ENCODE measurements around the gene C9orf152.
"Not testable (repeated sequence)": the region's sequence is repeated elsewhere in the genome, so short reads cannot be mapped to it uniquely, and the experiment has no call there.

C9orf152 gene

DNA sequence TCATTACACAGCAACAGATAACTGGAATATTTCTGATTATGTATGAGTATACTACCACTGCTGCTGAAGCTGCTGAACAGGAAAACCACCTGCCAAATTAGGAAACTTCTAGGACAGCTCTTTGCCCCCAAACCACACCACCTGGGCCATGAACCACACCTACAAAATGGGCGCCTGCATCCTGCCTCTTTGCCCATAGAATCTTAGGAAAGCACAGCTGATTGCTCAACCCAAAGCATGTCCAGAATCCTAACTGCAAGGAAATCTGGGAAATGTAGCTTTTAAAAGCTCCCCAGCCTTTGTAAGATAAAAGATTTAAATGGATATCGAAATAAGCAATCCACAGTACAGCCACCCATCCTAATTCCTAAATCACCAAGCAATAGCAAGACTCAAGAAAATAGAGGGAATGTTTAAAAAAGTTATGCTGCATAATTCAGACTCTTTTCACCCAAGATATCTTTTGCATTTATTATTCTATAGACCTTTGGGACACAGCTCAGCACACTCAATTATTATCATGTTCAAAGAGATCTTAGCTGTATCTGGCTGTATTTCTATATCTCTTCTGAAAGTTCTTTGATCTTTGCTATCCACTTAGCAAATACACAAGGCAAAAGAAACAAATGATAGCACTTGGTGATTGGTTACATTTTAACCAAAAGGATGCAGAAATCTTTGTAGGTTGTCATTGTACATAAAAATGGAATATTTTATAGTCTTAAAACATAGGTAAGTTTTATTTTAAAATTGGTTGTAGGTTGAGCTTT, 6.8 kb upstream of the C9orf152 start:
- no peak for DNase-seq (ENCODE audit: low spot score)

DNA sequence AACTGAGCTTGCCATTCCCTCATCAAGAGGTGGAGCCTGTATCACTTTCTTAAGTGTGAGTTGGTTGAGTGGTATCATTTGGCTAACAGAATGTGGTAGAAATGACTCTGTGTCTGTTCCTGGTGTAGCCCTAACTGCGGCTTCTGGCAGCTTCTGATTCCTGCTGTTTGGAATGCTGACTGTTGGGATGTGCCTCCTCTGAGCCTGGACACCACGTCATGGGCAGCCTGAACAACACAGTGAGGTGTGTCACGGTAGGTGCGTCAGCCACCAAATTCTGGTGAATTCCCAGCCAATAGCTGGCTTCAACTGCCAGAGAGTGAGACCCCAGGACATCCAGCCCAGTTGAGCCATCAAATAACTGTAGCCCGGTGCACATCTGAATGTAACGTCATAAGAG, 6.1 kb upstream of the C9orf152 start:
- no peak for DNase-seq (ENCODE audit: low spot score)

DNA sequence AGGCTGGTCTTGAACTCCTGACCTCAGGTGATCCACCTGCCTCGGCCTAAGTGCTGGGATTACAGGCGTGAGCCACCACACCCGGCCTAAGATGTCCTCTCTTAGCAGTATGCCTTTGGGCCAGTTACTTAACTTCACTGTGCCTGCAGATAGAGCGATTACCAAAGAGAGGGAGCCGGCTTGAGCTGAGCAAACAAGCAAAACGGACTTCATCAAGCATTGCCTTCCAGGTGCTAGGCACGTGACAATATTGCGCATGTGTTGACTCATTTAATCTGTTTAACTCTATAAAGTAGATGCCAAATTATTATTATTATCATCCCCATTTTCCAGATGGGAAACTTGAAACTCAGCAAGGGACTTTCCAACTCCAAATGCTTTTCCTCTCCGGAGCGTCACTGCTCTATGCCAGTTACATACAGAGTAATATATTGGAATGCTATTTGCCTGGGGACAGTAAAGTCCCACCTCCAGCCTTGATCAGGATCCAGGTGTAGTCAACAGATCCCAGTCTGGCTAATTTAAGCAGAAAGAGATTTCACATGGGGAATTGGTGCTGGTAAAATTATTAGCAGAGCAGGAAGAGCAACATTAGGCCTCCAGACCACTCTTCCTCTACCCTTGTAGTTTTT, 5.6 kb upstream of the C9orf152 start:
- no peak for DNase-seq (ENCODE audit: low spot score)

DNA sequence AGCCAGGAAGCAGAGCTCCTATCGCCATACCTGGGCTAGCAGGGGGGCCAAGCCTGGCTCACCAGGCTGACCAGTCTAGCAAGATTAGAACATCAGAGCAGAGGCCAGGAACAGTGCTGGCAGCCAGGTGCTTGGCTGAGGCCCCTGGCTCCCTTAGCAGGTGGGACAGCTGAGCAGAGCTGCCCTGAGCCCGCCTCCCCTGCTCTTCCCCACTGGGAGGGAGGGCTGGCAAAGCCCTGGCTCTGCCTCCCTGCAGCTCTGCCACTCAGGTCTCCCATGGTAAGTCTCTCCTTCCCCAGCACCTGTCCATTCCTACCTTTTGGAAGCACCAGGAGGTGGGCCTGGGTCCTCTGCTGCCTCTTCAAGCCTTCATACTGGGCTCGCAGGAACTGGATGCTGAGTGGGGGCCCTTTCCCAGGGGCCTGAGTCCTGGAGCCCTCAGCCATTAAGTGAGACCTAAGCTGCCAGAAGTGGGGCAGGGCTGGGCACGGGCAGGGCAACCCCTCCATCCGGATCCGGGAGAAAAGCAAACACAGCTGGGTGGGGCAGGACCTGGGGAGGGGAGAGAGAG, 803 bp downstream of the C9orf152 start:
- no peak for DNase-seq (ENCODE audit: low spot score)

DNA sequence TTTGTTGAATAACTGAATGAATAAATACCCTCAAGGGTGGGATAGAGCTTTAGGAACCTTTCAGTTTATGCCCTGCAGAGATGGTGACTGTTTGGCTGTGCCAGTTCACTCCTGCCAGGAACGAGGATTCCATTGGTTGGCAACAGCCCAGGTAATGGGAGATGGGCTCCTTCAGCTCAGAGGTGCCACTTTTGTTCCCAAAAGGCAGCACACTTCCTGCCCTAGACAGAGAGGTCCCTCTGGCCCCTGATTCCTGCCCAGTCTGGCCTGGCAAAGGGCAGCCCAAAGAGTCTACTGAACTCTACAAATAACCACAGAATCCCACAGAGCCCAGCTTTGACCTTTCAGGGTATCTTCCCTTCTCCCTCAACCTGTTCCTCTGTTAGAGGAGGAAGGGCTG, 1.6 kb downstream of the C9orf152 start:
- no peak for DNase-seq (ENCODE audit: low spot score)

DNA sequence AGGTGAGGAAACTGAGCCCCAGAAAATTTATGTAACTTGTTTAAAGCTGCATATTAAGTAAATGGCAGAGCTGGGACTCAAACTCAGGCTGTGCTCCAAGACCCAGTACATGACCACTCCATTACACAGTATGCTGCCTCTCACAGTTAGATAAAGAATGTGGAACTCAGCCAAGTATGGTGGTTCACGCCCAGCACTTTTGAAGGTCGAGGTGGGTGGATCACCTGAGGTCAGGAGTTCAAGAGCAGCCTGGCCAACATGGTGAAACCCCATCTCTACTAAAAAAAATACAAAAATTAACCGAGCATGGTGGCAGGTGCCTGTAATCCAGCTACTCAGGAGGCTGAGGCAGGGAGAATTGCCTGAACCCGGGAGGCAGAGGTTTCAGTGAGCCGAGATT, 2.3 kb downstream of the C9orf152 start:
- not testable (repeated sequence) for DNase-seq (ENCODE audit: low spot score)

DNA sequence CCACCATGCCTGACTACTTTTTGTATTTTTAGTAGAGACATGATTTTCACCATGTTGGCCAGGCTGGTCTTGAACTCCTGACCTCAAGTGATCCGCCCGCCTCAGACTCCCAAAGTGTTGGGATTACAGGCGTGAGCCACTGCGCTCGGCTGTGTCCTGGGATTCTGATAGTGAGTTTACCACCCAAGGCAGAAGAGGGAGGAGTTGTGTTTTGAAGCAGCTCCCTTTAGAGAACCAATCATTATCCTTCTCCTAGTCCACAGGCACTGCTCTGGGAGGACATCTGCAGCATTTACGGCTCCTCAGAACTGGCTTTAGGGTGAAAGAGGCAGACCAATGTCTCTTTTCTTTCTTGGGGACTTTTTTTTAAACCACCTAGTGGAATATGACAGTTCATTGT, 5.7 kb downstream of the C9orf152 start:
- DNase-seq (ENCODE audit: low spot score) = no peak

DNA sequence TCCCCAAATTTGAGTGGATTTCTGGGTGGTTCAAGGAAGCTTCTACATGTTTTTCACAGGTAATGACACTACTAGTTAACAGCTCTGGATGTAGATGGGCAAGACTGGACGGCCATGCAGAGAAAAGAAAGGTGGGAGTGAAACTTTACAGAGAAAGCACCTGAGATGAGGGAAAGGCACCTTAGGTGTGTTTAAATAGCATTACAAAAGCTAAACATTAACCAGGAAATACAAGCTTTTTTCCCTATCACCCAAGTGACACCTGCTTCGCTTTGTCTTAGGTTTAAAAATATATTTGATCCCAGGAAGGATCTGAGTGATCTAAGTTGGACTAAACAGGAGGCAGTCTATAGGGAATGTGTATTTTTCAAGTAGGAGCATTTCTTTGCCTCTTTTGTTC, 8.3 kb downstream of the C9orf152 start:
- DNase-seq (ENCODE audit: low spot score) = no peak

DNA sequence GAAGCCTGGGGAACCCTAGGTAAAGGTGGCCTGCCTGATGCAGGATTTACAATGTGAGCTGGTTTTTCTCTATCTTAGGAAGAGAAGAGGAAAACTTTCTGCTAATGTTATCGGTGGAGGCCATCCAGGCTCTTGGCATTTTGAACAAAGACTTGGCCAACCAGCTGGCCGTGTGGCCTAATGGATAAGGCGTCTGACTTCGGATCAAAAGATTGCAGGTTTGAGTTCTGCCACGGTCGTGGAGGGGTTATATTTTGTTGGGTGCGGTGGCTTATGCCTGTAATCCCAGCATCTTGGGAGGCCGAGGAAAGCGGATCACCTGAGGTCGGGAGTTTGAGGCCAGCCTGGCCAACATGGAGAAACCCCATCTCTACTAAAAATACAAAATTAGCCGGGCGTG, 9.6 kb downstream of the C9orf152 start:
- no peak for DNase-seq (ENCODE audit: low spot score)

DNA sequence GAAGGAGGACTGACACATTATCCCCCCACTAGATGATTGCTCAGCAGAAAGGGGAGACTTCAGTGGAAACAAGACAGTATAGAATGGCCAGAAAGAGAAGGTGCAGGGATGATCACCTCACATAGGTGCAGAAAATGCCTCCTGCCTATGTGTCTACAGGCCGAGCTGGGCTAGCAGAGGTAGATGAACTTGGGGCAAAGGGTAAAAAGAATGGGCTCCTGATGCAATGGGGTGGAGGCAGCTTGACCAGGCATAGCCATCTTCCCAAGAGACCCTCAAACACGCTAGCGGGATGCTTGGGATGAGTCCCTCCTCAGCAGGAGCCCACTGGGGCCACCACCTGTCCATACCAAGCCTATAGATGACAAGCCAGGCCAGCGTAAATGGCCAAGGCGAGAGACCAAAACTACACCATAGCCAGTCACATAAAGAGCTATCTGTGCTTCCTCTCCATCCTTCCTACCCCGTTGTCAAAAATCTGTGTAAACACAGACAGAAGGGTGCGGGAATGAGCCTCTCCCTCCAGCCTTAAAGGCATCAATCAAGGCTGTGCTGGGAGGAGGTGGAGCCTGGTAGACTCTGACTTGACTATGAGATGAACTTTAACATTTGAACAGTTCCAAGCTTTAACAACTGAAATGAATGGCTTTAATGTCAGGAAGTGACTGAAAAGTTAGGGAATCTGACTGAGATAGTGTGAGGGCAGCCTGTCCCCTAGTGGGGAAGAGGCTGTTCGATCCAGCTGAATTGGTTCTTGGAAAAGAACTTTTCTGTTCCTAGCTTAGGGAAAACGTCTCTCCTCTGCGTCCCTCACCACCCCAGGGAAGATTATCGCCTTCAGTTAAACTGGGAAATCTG, 10.4 kb downstream of the C9orf152 start:
- no peak for DNase-seq (ENCODE audit: low spot score)

DNA sequence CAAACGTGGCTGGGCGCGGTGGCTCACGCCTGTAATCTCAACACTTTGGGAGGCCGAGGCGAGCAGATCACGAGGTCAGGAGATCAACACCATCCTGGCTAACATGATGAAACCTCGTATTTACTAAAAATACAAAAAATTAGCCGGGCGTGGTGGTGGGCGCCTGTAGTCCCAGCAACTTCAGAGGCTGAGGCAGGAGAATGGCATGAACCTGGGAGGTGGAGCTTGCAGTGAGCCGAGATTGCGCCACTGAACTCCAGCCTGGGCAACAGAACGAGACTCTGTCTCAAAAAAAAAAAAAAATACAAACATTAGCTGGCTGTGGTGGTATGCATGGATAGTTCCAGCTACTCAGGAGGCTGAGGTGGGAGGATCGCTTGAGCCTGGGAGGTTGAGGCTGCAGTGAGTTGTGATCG, 11.9 kb downstream of the C9orf152 start:
- not testable (repeated sequence) for DNase-seq (ENCODE audit: low spot score)

DNA sequence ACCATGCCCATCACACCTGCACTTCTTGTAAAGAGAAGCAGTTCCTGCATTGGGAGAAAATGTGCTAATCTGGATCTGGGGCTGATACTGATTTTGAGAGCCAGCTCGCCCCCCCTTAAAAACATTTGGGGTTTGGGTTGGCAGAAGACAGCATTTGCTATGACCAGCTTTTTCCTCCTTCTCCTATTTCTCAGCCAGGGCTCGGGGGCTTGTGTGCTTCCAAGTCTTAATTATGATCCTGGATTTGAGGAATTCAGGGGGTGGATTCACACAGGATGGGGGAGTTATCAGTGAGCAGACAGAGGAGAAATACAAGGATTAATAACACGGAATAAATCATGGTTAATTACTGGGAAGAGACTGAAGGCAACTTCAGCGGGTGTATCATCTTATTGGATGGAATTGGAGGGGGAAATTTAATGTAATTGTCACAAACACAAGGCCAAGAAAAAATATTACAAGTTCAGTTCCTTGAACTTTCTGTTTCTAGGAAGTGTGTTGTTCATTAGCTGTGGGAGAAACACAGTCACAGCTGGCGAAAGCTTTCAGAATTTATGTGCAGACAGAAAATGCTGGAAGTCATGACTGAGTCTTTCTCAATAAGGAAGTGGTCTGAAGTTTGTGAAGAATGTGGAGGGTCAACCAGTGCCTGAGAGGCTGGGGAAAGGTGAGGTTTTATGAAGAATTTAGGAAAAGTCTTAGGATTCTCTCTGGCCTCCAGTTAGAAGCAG, 15.3 kb downstream of the C9orf152 start:
- no peak for DNase-seq (ENCODE audit: low spot score)

DNA sequence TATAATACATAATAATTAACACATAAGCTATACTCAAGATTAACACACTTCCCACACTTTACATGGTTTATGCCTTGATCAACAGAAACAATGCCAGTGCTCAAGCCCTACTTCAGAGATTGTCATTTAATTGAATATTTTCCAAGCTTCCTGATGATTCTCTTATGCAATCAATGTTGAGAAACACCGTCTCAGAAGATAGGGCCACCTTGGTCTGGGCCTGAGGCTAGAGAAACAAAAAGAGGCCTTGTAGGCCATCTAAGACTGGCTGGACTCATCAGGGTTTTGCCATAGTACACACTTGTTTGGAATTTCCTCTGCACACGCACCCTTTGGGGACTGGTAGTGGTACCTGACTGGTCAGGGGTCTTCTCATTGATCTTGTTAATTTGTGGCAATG, 16.3 kb downstream of the C9orf152 start:
- no peak for DNase-seq (ENCODE audit: low spot score)

DNA sequence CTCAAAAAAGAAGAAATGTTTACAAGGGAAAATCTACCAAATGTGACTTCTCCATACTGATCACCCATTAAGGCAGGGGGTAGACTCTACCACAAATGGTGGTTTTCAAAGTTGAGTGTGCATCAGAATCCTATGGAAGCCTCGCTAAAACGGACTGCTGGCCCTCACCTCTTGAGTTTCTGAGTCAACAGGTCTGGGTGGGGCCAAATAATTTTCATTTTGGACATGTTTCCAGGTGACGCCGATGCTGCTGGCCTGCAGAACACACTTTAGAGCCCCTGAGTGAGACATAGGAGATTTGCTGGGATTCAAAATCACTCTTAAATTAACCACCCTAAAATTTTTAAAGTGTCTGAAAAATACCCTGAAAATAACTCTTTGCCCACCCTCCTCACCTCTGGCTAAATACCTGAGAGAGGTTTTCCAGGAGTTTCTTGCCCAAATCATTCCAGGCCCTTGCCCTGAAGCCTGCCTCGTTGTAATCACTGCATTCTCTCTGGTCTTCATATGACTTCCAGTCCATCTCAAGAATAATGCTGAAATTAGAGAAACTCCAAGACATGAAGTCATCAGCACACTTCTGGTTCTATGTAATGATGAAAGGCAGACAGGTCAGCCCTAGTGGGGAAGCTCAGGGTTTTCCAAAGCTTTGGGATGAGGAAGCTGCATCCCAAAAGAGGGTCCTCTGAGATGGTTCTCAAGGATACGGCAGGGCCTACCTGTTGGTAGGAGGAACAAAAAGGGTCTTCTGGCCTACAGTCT, 18.2 kb downstream of the C9orf152 start:
- no peak for DNase-seq (ENCODE audit: low spot score)

DNA sequence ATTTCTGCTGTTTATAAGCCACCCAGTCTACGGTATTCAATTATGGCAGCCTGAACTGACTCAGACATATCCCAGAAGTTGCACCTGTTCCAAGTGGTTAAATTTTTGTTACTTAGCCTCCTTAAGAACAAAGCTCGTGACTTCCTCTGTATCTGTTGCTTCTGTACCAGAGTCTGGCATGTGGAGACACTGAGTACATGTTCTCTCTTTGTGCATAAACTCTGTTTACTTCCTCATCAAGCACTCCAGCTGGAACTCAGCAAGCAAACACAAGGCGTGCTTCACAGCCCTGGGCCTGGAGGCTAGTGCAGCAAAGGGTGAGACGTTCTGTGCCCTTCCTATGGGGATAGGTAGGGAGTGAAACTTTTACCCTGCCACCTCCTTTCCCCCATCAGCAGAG, 19.0 kb downstream of the C9orf152 start:
- DNase-seq (ENCODE audit: low spot score) = no peak

DNA sequence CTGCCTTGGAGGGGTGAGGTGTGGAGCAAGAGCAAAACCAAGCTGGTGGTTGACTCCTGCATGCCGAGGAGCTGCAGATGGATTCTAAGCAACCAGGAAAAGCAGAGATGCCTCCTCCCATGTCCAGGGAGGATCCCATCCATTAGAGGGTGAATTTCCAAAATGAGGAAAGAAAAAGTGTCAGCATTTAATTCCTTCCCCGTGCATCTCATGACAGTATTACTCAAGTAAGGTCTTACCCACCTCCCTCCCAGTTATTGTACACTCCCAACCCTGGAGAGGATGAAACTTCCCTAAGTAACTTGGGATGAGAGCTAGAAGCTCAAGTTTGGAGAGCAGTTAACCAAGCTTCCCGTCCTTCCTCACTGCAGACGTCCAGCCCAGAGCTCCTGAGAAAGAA, 19.9 kb downstream of the C9orf152 start:
- no peak for DNase-seq (ENCODE audit: low spot score)

DNA sequence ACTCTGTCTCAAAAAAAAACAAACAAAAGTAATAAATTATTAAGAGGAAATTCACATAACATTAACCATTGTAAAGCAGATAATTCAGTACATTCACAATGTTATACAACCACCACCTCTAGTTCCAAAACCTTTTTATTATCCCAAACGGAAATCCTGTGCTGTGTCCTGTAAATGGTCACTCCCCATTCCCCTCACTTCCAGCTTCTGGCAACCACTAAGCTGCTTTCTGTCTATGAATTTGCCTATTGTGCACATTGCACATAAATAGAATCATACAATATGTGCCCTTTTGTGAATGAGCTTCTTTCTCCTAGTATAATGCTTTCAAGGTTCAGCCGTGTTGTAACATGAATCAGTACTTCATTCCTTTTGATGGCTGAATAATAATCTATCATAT, 20.8 kb downstream of the C9orf152 start:
- DNase-seq (ENCODE audit: low spot score) = no peak

DNA sequence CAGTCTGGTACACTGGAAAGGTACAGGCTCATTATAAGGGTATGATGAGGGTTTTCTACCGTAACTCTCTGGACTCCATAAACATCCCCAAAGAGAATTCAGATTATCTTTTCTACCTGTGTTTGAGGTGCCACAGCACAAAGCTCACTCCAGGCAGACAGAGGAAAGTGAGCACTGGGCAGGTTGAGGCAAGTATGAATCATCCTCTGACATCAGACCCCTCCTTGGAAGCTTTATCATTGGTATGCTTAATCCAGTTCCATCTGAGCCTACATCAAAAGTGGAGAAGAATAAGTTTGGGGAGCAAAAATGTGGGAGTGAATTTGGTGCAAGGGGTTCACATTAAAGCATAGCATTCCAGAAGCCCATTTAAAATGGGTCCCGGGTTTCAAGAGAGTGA, 21.7 kb downstream of the C9orf152 start:
- no peak for DNase-seq (ENCODE audit: low spot score)

DNA sequence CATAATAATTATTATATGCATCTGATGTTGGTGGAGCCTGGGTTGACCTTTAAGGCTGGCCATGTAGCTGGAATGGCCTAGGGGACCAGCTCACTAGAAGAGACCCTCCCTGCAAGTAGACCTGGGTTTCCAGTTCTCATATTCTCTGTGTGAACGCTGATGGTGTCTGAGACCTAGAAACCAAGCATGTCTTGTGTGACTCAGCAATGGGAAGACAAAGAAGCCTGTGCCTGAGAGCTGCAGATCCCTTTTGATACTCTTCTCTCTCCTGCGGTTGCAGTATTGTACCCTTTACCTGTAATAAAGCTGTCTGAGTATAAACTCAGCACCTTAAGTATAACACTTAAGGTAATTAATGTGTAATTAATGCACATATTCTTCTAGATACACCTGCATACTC, 22.2 kb downstream of the C9orf152 start:
- DNase-seq (ENCODE audit: low spot score) = no peak

DNA sequence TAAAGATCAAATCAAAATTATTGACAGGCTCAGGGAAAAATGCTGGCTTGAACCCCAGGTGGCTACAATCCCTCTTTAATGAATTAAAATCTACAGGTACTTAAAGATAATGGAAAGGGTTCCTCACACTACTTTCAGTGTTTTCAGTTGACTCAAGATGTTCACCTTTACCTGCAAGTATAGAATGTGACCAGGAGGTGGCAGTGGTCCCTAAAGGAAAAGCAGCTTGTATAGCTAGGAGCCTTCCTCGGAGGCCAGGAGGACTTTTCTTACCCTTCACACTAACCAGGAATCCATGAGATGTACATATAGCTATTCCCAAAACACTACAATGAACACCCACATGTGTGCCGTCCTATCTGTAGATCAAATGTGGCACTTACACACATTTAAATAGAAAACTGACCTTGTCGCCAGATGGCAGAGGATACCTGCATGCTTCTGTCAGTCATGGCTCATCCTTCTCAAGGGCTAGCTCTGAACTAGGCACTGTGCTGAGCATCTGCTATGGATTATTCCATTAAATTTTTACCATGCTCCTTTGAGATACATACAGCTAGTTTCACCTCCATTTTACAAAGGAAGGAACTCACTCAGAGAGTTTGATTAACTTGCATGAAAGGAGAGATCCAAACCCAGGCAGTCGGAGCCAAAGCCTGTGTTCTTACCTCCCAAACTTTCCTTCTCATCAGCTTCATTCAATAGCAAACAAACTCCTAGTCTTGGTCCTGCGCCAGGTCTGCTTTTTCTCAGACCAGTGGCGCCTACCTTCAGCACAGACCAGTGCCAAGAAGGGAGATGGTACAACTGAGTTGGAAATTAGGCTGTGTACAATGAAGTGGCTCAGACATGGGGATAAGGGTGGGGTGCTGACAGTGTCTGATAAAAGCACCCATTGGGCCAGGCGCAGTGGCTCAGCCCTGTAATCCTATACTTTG, 24.5 kb downstream of the C9orf152 start:
- peak; percentile 50 for DNase-seq (ENCODE audit: low spot score)

All from CD4-positive, alpha-beta T cell treated with Interleukin-2 at 100 ng/mL for 4 hours (primary cell).